A673 (cell line): ENCODE data around the gene METTL24. TPM values are rescaled to one million over a fixed set of nuclear protein-coding genes. Genes with fewer than 3 reads are reported as not detected.

ENCODE experiments used
- BruUV-seq: library from RNA; stranded (reverse); fragments of 400-500 nt; replicated peaks from 2 replicates; lab custom pipeline; 2021; lab: Mats Ljungman, UMichigan
- CTCF ChIA-PET: fragments of 300-600 bp; sonication (Branson Sonifier 250); formaldehyde crosslinking; loops from one replicate; lab custom pipeline; 2022; ENCODE audit warnings: antibody characterized with exemption; lab: Charles Lee
- POLR2A ChIA-PET: fragments of 300-600 bp; sonication (Branson Sonifier 250); formaldehyde crosslinking; loops from one replicate; lab custom pipeline; 2022; ENCODE audit warnings: antibody characterized with exemption; ENCODE audit not compliant: low non-redundant PET; lab: Charles Lee
- DNase-seq: peaks from one replicate; pipeline ENCODE4 v3.0.0-alpha.2; 2015; ENCODE audit warnings: low spot score
- H3K27ac ChIP-seq: fragments of 200-600 bp; sonication (generic); 2 replicates; pipeline ENCODE4 v1.5.1; 2016; ENCODE audit warnings: mixed run types, low read depth, mild to moderate bottlenecking, mixed read lengths, antibody characterized with exemption, low read length; ENCODE audit not compliant: poor library complexity, severe bottlenecking
- H3K27me3 ChIP-seq: fragments of 200-600 bp; sonication (generic); replicated peaks from 2 replicates; pipeline ENCODE4 v1.6.1; 2017; ENCODE audit warnings: mixed run types, low read depth, mild to moderate bottlenecking, mixed read lengths, antibody characterized with exemption, low read length; ENCODE audit not compliant: insufficient read depth, poor library complexity
- H3K36me3 ChIP-seq: fragments of 200-600 bp; sonication (generic); 2 replicates; pipeline ENCODE4 v1.6.1; 2016; ENCODE audit warnings: mixed run types, mild to moderate bottlenecking, mixed read lengths, antibody characterized with exemption, low read length; ENCODE audit not compliant: insufficient read depth, poor library complexity, severe bottlenecking
- H3K4me1 ChIP-seq: fragments of 200-600 bp; sonication (generic); 2 replicates; pipeline ENCODE4 v1.6.1; 2017; ENCODE audit warnings: mixed run types, mild to moderate bottlenecking, mixed read lengths, antibody characterized with exemption, low read length; ENCODE audit not compliant: insufficient read depth, poor library complexity, severe bottlenecking
- H3K4me3 ChIP-seq: fragments of 200-600 bp; sonication (generic); 2 replicates; pipeline ENCODE4 v1.5.1; 2016; ENCODE audit warnings: low read depth, mixed run types, mild to moderate bottlenecking, mixed read lengths, low read length; ENCODE audit not compliant: poor library complexity, severe bottlenecking
- H3K9me3 ChIP-seq: fragments of 200-600 bp; sonication (generic); 2 replicates; pipeline ENCODE4 v1.6.1; 2016; ENCODE audit warnings: mixed run types, low read depth, mild to moderate bottlenecking, mixed read lengths, antibody characterized with exemption, low read length; ENCODE audit not compliant: poor library complexity, severe bottlenecking
- CTCF ChIP-seq: fragments of 300-800, 200-600 bp; sonication (generic); conservative IDR thresholded peaks from 2 replicates; pipeline ENCODE4 v1.5.1; 2017; ENCODE audit warnings: low read depth, mild to moderate bottlenecking, antibody characterized with exemption, low read length, moderate library complexity, mixed read lengths
- EZH2 ChIP-seq: fragments of 200-600 bp; sonication (generic); IDR thresholded peaks from 2 replicates; pipeline ENCODE4 v1.6.1; 2017; ENCODE audit warnings: borderline replicate concordance, low read depth, mild to moderate bottlenecking, mixed read lengths, antibody characterized with exemption, low read length; ENCODE audit not compliant: poor library complexity, severe bottlenecking
- intact Hi-C: fragments of 100-400 bp; cut with micrococcal nuclease; formaldehyde crosslinking; loops from one replicate; pipeline ENCODE4 v1.10.0; 2022; ENCODE audit not compliant: unreplicated experiment
- total RNA-seq: library from RNA; stranded (reverse); gene quantifications from 2 replicates; pipeline ENCODE4 v1.2.3, GENCODE V29; 2021

Gene METTL24
- total RNA-seq, 1 experiment from 2014 or later = 6.4 TPM

GRCh38 chr6:110356778-110357177 is 1.4 kb downstream of the METTL24 start:
- peaks cover 62% of the 10 kb centered on the region for H3K4me1 ChIP-seq
- peak overlapping the region; percentile 51 for H3K4me3 ChIP-seq
- H3K36me3 ChIP-seq = no peaks in the 10 kb centered on the region
- DNase-seq = peak; percentile 50
- H3K9me3 ChIP-seq = no peaks in the 10 kb centered on the region
- CTCF ChIA-PET = no interaction called here
- POLR2A ChIA-PET = no interaction called here
- TSS peak; percentile 40 for BruUV-seq
- intact Hi-C loops = loop anchor here (1.0 to 10.0 kb wide), 2 partner anchors 60 to 172 kb away; partner anchors contain the start of gene CDC40
- no peak for TF ChIP-seq EZH2
- TF ChIP-seq CTCF = no peak
- no peaks in the 10 kb centered on the region for H3K27me3 ChIP-seq
- peak overlapping the region; percentile 76 for H3K27ac ChIP-seq

- ChIA-PET POLR2A (no interaction called here), CTCF (no interaction called here)
- H3K9me3 ChIP-seq = no peaks in the 10 kb centered on the region
- peak; percentile 51 for DNase-seq
- H3K27me3 ChIP-seq = no peaks in the 10 kb centered on the region
- intact Hi-C loops = loop anchor here (10.0 kb wide), 1 partner anchor 171 kb away; the partner anchor contains the start of gene CDC40
- H3K4me3 ChIP-seq = no peak overlapping the region
- TF ChIP-seq EZH2 = no peak
- no peak for TF ChIP-seq CTCF
- H3K27ac ChIP-seq = peak overlapping the region; percentile 55
- peaks cover 66% of the 10 kb centered on the region for H3K4me1 ChIP-seq
- no TSS peak for BruUV-seq
- H3K36me3 ChIP-seq = no peaks in the 10 kb centered on the region
Observed at GRCh38 chr6:110355727-110356126, 2.4 kb downstream of the METTL24 start.

DNA sequence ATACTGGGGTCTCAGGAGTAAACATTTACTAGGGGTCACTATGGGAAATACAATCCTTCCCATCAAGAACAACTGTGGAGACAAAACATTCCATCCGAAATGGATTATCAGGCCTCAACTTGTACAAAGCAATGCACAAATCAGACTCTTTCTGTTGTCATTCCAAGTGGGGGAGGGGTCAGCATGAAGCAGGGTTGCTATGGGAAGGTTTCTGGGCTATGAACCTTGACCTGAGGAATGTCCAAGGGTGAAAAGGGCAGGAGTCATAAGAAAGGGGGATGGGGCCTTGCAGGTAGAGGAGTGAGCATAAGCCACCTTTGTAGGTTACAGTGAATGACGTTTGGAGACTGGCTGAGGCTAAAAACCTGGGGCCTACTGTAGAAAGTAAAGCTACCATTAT is 3.1 kb downstream of the METTL24 start:
- TF ChIP-seq EZH2 (no peak), CTCF (no peak)
- intact Hi-C loops = loop anchor here (10.0 kb wide), 1 partner anchor 170 kb away; the partner anchor contains the start of gene CDC40
- BruUV-seq = no TSS peak
- H3K27me3 ChIP-seq = no peaks in the 10 kb centered on the region
- CTCF ChIA-PET = interaction anchor here (1.0 kb wide), 1 partner anchor 13 kb away, joined by 3 read pairs; no protein-coding TSS in a partner anchor
- peaks cover 66% of the 10 kb centered on the region for H3K4me1 ChIP-seq
- no peak for DNase-seq
- H3K36me3 ChIP-seq = no peaks in the 10 kb centered on the region
- POLR2A ChIA-PET = no interaction called here
- H3K9me3 ChIP-seq = no peaks in the 10 kb centered on the region
- H3K4me3 ChIP-seq = no peak overlapping the region
- H3K27ac ChIP-seq = peak overlapping the region; percentile 83
